Measurements from ENCODE around the gene ANK2. TPM values are rescaled to one million over a fixed set of nuclear protein-coding genes. Genes with fewer than 3 reads are reported as not detected.
A peak's percentile ranks its signal among the peaks of the same experiment; 100 is the strongest.

The ANK2 gene
- total RNA-seq, 1 donor from 2014 or later: 14.0 TPM

GRCh38 chr4:113293043-113293560, 243.6 kb downstream of the ANK2 start:
- no peak for DNase-seq
- H3K36me3 ChIP-seq: no peaks in the 10 kb centered on the region
- H3K27ac ChIP-seq: peak overlapping the region; percentile 72
- peak overlapping the region; percentile 32 for H3K4me3 ChIP-seq
- TF ChIP-seq, protein P1, sequence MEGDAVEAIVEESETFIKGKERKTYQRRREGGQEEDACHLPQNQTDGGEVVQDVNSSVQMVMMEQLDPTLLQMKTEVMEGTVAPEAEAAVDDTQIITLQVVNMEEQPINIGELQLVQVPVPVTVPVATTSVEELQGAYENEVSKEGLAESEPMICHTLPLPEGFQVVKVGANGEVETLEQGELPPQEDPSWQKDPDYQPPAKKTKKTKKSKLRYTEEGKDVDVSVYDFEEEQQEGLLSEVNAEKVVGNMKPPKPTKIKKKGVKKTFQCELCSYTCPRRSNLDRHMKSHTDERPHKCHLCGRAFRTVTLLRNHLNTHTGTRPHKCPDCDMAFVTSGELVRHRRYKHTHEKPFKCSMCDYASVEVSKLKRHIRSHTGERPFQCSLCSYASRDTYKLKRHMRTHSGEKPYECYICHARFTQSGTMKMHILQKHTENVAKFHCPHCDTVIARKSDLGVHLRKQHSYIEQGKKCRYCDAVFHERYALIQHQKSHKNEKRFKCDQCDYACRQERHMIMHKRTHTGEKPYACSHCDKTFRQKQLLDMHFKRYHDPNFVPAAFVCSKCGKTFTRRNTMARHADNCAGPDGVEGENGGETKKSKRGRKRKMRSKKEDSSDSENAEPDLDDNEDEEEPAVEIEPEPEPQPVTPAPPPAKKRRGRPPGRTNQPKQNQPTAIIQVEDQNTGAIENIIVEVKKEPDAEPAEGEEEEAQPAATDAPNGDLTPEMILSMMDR (IDR thresholded peaks at IDR 0.05): no peak
- H3K27me3 ChIP-seq (ENCODE audit: low read depth): no peaks in the 10 kb centered on the region
- no peaks in the 10 kb centered on the region for H3K9me3 ChIP-seq
- H3K4me1 ChIP-seq: no peaks in the 10 kb centered on the region
- intact Hi-C loops (cut with DNase I): no loop called here
- peak; percentile 66 to 76 for ATAC-seq

DNA sequence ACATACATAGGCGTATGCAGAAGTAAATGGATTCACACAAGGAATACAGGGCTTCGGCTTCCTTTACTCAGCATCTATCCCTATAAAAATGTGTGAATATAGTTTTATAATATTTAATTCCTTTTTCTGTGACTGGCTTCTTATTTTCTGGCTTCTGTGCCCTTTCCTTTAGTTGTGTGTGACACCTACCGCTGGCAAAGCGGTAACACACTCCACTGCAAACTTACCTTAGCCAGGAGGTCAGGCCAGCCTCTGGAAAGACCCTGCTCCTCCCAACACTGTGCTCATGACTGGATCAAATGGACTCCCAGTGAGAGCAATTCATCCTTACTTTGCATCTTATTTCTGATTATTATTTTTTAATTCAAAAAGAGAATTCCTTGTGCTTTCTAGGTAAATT, 244.2 kb downstream of the ANK2 start:
- Histone ChIP-seq H3K4me1 (no peaks in the 10 kb centered on the region), H3K4me3 (peak overlapping the region; percentile 32), H3K27me3 (ENCODE audit: low read depth) (no peaks in the 10 kb centered on the region), H3K9me3 (no peaks in the 10 kb centered on the region), H3K36me3 (no peaks in the 10 kb centered on the region), H3K27ac (peak overlapping the region; percentile 72)
- TF ChIP-seq, protein P1 (IDR thresholded peaks at IDR 0.05): no peak
- intact Hi-C loops (cut with DNase I): no loop called here
- ATAC-seq: no peak
- no peak for DNase-seq

- Histone ChIP-seq H3K4me1 (no peaks in the 10 kb centered on the region), H3K36me3 (no peaks in the 10 kb centered on the region), H3K4me3 (no peak overlapping the region), H3K27ac (no peak overlapping the region), H3K27me3 (ENCODE audit: low read depth) (no peaks in the 10 kb centered on the region), H3K9me3 (no peaks in the 10 kb centered on the region)
- intact Hi-C loops (cut with DNase I): no loop called here
- ATAC-seq (no peak), DNase-seq (no peak)
- TF ChIP-seq, protein P1 (IDR thresholded peaks at IDR 0.05): no peak
Measured at GRCh38 chr4:113294908-113295307, 245.5 kb downstream of the ANK2 start.

GRCh38 chr4:113300471-113300928, 251.0 kb downstream of the ANK2 start:
- H3K36me3 ChIP-seq: no peaks in the 10 kb centered on the region
- H3K9me3 ChIP-seq: no peaks in the 10 kb centered on the region
- intact Hi-C loops (cut with DNase I): no loop called here
- ATAC-seq: peak; percentile 86 to 91
- H3K27me3 ChIP-seq (ENCODE audit: low read depth): no peaks in the 10 kb centered on the region
- TF ChIP-seq, protein P1 (IDR thresholded peaks at IDR 0.05): no peak
- no peak overlapping the region for H3K27ac ChIP-seq
- H3K4me3 ChIP-seq: no peak overlapping the region
- DNase-seq: no peak
- H3K4me1 ChIP-seq: no peaks in the 10 kb centered on the region

- DNase-seq: no peak
- Histone ChIP-seq H3K27me3 (ENCODE audit: low read depth) (no peaks in the 10 kb centered on the region), H3K4me1 (no peaks in the 10 kb centered on the region), H3K27ac (no peak overlapping the region), H3K9me3 (no peaks in the 10 kb centered on the region), H3K36me3 (no peaks in the 10 kb centered on the region), H3K4me3 (no peak overlapping the region)
- intact Hi-C loops (cut with DNase I): no loop called here
- no peak for ATAC-seq
- TF ChIP-seq, protein P1 (IDR thresholded peaks at IDR 0.05): no peak
Measured at GRCh38 chr4:113302051-113302450, 252.6 kb downstream of the ANK2 start.
